HepG2 (cell line): ENCODE data around the gene KRT6B. TPM values are rescaled to one million over a fixed set of nuclear protein-coding genes. Genes with fewer than 3 reads are reported as not detected.
"Not testable (repeated sequence)": the region's sequence is repeated elsewhere in the genome, so short reads cannot be mapped to it uniquely, and the experiment has no call there.

ENCODE experiments used
- ATAC-seq: fragments of 200-7000 bp; cut with Tn5 transposase; 3 replicates; pipeline ENCODE4 v1.9.1; 2020; ENCODE audit warnings: mild to moderate bottlenecking, moderate library complexity
- BruUV-seq: library from RNA; stranded (reverse); fragments of 400-500 nt; replicated peaks from 2 replicates; lab custom pipeline; 2021; lab: Mats Ljungman, UMichigan
- CTCF ChIA-PET: fragments of 300-600 bp; formaldehyde crosslinking; extraction: SDS; loops from one replicate; lab custom pipeline; 2021; ENCODE audit warnings: low total read pairs, inconsistent platforms, low intra/inter-chr PET ratio; lab: Yijun Ruan, JAX
- POLR2A ChIA-PET: fragments of 350-600 bp; sonication (Branson Sonifier 250); formaldehyde crosslinking; loops from one replicate; lab custom pipeline; 2020; ENCODE audit warnings: antibody characterized with exemption, inconsistent platforms; lab: Yijun Ruan, JAX
- DNase-seq: peaks from one replicate; pipeline ENCODE4 v3.0.0-alpha.2; 2015; ENCODE audit warnings: low spot score
- FAIRE-seq: peaks from 3 replicates; lab custom pipeline; 2011; peaks lifted over from hg19 to GRCh38; lab: Jason Lieb, UNC
- H2AFZ ChIP-seq: one replicate; pipeline ENCODE4 v1.6.1; 2011; ENCODE audit warnings: low read length, inconsistent platforms
- H3K27ac ChIP-seq: fragments of 300-600 bp; 3 replicates; pipeline ENCODE4 v1.8.0; 2011; ENCODE audit warnings: mixed run types, mild to moderate bottlenecking, mixed read lengths, low read length, inconsistent platforms; ENCODE audit not compliant: insufficient read depth; ENCODE audit errors: extremely low read length
- H3K27me3 ChIP-seq, 2 experiments: fragments of 200-600 bp in 1 of 2; 2 replicates in 1 of 2; 3 replicates in 1 of 2; pipeline versions ENCODE4 v1.6.0 to v1.8.0; 2011; ENCODE audit warnings: low read length in 2 of 2, mild to moderate bottlenecking in 2 of 2, moderate library complexity in 2 of 2, inconsistent platforms in 1 of 2; ENCODE audit not compliant: insufficient read depth in 2 of 2, control insufficient read depth in 1 of 2
- H3K36me3 ChIP-seq, 2 experiments: fragments of 200-600 bp in 1 of 2; replicated peaks in 1 of 2; 2 replicates in 1 of 2; 3 replicates in 1 of 2; pipeline versions ENCODE4 v1.5.1 to v1.8.0; 2011; ENCODE audit warnings: low read length in 2 of 2, inconsistent platforms in 1 of 2; ENCODE audit not compliant: insufficient read depth in 2 of 2, control insufficient read depth in 1 of 2
- H3K4me1 ChIP-seq: 2 replicates; pipeline ENCODE4 v1.5.1; 2012; ENCODE audit warnings: low read length, inconsistent platforms; ENCODE audit not compliant: insufficient read depth
- H3K4me2 ChIP-seq: 2 replicates; pipeline ENCODE4 v1.6.0; 2011; ENCODE audit warnings: low read depth, low read length, inconsistent platforms
- H3K4me3 ChIP-seq, 3 experiments: fragments of 200-600 bp in 1 of 3; sonication (generic), shearing (Covaris generic) in 1 of 3; replicated peaks in 1 of 3; 2 replicates each; pipeline ENCODE4 v1.5.1; 2011 to 2016; ENCODE audit warnings: low read length in 3 of 3, inconsistent platforms in 2 of 3, low read depth in 2 of 3, mild to moderate bottlenecking in 2 of 3, control low read depth in 1 of 3, mixed read lengths in 1 of 3; ENCODE audit not compliant: insufficient read depth in 1 of 3
- H3K79me2 ChIP-seq: one replicate; pipeline ENCODE4 v1.6.1; 2011; ENCODE audit warnings: low read length, inconsistent platforms; ENCODE audit not compliant: insufficient read depth
- H3K9ac ChIP-seq: 2 replicates; pipeline ENCODE4 v1.6.0; 2011; ENCODE audit warnings: mild to moderate bottlenecking, low read depth, low read length, inconsistent platforms; ENCODE audit not compliant: insufficient read depth
- H3K9me3 ChIP-seq: 2 replicates; pipeline ENCODE4 v1.5.1; 2012; ENCODE audit warnings: mild to moderate bottlenecking, low read length
- H4K20me1 ChIP-seq: 2 replicates; pipeline ENCODE4 v1.6.0; 2011; ENCODE audit warnings: inconsistent platforms, mild to moderate bottlenecking, low read length, moderate library complexity; ENCODE audit not compliant: insufficient read depth
- AKNA ChIP-seq: sonication (generic); formaldehyde crosslinking; IDR thresholded peaks from 2 replicates; pipeline ENCODE4 v1.4.0; 2020; ENCODE audit warnings: missing genetic modification reagents, borderline replicate concordance
- FOSL2 ChIP-seq: sonication (generic); formaldehyde crosslinking; IDR thresholded peaks from 2 replicates; pipeline ENCODE4 v1.4.0; 2020; ENCODE audit warnings: missing genetic modification reagents
- MYPOP ChIP-seq: sonication (generic); formaldehyde crosslinking; IDR thresholded peaks from 2 replicates; pipeline ENCODE4 v1.8.1; 2023; ENCODE audit warnings: mild to moderate bottlenecking, moderate library complexity, missing genetic modification reagents
- NFRKB ChIP-seq: fragments of 450-650 bp; IDR thresholded peaks from 2 replicates; pipeline ENCODE4 v1.6.1; 2017
- RORA ChIP-seq: sonication (generic); formaldehyde crosslinking; IDR thresholded peaks from 2 replicates; pipeline ENCODE4 v1.5.0; 2020; ENCODE audit warnings: mild to moderate bottlenecking, missing genetic modification reagents, moderate library complexity
- TEAD3 ChIP-seq: optimal IDR thresholded peaks from 2 replicates; pipeline ENCODE3; 2016; ENCODE audit warnings: borderline replicate concordance
- TGIF2 ChIP-seq: IDR thresholded peaks from 2 replicates; pipeline ENCODE4 v1.6.1; 2016; ENCODE audit warnings: control low read depth, missing compliant biosample characterization
- ZBTB25 ChIP-seq: IDR thresholded peaks from 2 replicates; pipeline ENCODE4 v1.6.1; 2018; ENCODE audit warnings: missing genetic modification reagents
- ZNF30 ChIP-seq: sonication (generic); formaldehyde crosslinking; IDR thresholded peaks from 2 replicates; pipeline ENCODE4 v1.5.0; 2020; ENCODE audit warnings: mild to moderate bottlenecking, missing genetic modification reagents
- ZNF333 ChIP-seq: sonication (generic); formaldehyde crosslinking; IDR thresholded peaks from 2 replicates; pipeline ENCODE4 v1.4.0; 2020; ENCODE audit warnings: mild to moderate bottlenecking, missing genetic modification reagents, borderline replicate concordance
- ZNF557 ChIP-seq: sonication (generic); formaldehyde crosslinking; IDR thresholded peaks from 2 replicates; pipeline ENCODE4 v1.4.0; 2020; ENCODE audit warnings: missing genetic modification reagents
- WGBS: methylation state at CpG from one replicate; pipeline ENCODE4 v1.1.6; 2017; ENCODE audit warnings: low lambda C conversion rate; 5-methylcytosine and 5-hydroxymethylcytosine counted together
- in situ Hi-C: cut with HindIII; loops from 2 replicates; pipeline ENCODE4 v1.10.0; 2017; ENCODE audit warnings: low pct_unique_long_range_greater_than_20kb; ENCODE audit not compliant: extremely low pct_ligation_motif_present
- intact Hi-C: fragments of 100-400 bp; cut with micrococcal nuclease; formaldehyde crosslinking; loops from one replicate; pipeline ENCODE4 v1.10.0; 2022; ENCODE audit not compliant: unreplicated experiment
- polyA plus RNA-seq, 8 experiments: library from polyadenylated mRNA; depleted of rRNA in 3 of 8; stranded (reverse) in 7 of 8; unstranded in 1 of 8; fragments of >200 nt; fragmentation: Illumina TruSeq in 4 of 8; extraction: Trizol in 4 of 8; gene quantifications; 2 replicates each; pipeline versions ENCODE4 v1.2.1 to v1.2.3, GENCODE V29; 2011 to 2016; ENCODE audit warnings: low read depth in 4 of 8, missing spikeins in 1 of 8, mixed read lengths in 1 of 8; ENCODE audit not compliant: insufficient read depth in 1 of 8
- total RNA-seq, 5 experiments: library from RNA; depleted of rRNA; stranded (reverse); fragments of >200 nt; fragmentation: Illumina TruSeq; extraction: Trizol; gene quantifications; 2 replicates each; pipeline ENCODE4 v1.2.3, GENCODE V29; 2016; ENCODE audit warnings: low read depth in 1 of 5

Gene KRT6B
- total and polyA plus RNA-seq, 2 of the 13 experiments (the other 11 are each of a cell fraction or from before 2014, with no cell fraction given), result not detected

DNA sequence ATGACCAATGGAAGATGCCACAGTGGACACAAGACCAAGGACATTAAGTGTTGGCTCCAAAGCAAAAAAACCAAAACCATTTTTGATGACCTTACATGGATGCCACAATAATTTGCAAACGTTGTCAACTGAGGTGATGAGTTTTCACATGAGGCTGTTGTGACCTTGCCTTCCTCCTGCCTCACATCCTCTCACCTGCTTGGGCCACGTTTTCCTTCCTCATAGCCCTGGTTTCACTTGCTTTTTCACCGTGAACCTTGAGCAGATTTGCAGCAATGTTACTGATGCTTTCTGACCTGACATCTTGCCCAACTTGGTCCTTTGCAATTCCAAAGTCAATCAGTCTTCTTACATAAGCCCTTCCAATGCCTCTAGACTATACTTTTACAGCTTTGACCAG lies 3.7 kb downstream of the KRT6B start:
- Histone ChIP-seq H3K79me2 (no peaks in the 10 kb centered on the region), H3K27me3 (0 out of 5 replicates have a peak, but pooled peaks cover 0 to 4% of the 10 kb centered on the region in 2 experiments), H3K4me3 (no peak overlapping the region), H3K9ac (no peak overlapping the region), H3K4me2 (no peak overlapping the region), H3K27ac (no peak overlapping the region), H3K36me3 (no peaks in the 10 kb centered on the region), H3K4me1 (no peaks in the 10 kb centered on the region), H3K9me3 (no peaks in the 10 kb centered on the region), H2AFZ (no peak overlapping the region), H4K20me1 (no peaks in the 10 kb centered on the region)
- DNase-seq (no peak), ATAC-seq (no peak), FAIRE-seq (no peak)
- in situ Hi-C loops (no loop called here), intact Hi-C loops (no loop called here)
- no peak for TF ChIP-seq RORA (CRISPR knock-in tag)
- TF ChIP-seq NFRKB, result no peak
- no peak for TF ChIP-seq ZBTB25 (CRISPR knock-in tag)
- TF ChIP-seq MYPOP (CRISPR knock-in tag), result no peak
- TF ChIP-seq AKNA (CRISPR knock-in tag), result no peak
- no peak for TF ChIP-seq FOSL2 (CRISPR knock-in tag)
- TF ChIP-seq TGIF2 (CRISPR knock-in tag), result no peak
- TF ChIP-seq ZNF557, result no peak
- no peak for TF ChIP-seq TEAD3
- TF ChIP-seq ZNF333 (CRISPR knock-in tag), result no peak
- no peak for TF ChIP-seq ZNF30 (CRISPR knock-in tag)
- POLR2A ChIA-PET, result no interaction called here
- CTCF ChIA-PET, result no interaction called here
- 3% methylated on average over 3 of the region's 3 CpGs for WGBS
- BruUV-seq, result no TSS peak

DNA sequence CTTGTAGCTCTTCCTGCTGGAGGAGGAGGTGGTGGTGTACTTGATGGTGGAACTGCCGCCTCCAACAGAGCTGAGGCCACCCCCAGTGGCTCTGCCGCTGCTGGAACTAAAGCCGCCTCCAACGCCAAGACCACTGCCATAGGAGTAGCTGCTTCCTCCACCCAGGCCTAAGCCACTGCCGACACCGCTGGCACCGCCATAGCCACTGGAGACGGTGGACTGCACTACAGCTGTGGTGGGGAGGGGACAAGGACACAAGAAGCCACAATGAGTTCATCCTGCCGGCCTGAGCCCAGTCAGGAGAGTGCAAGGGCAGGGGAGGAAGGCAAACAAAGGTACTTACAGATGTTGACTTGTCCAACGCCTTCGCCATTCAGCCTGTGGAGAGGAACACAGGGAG lies 4.8 kb downstream of the KRT6B start:
- H3K9me3 ChIP-seq, H3K4me3 ChIP-seq, H3K9ac ChIP-seq, CTCF ChIA-PET, H3K4me1 ChIP-seq, H3K27ac ChIP-seq, H3K4me2 ChIP-seq, H3K36me3 ChIP-seq, ATAC-seq, in situ Hi-C loops, H2AFZ ChIP-seq, FAIRE-seq, H4K20me1 ChIP-seq, DNase-seq, BruUV-seq, H3K79me2 ChIP-seq, intact Hi-C loops, POLR2A ChIA-PET, H3K27me3 ChIP-seq: not testable (repeated sequence)
- WGBS, result 46% methylated on average over 7 of the region's 11 CpGs
